Dermis lymphatic vessel endothelial cell (primary cell): ENCODE measurements around the gene NLRP6. TPM values are rescaled to one million over a fixed set of nuclear protein-coding genes. Genes with fewer than 3 reads are reported as not detected.

Experiments
- total RNA-seq: library from RNA; depleted of rRNA; stranded (reverse); fragments of >200 nt; gene quantifications from 2 replicates; pipeline ENCODE4 v1.2.1, GENCODE V29; 2014

NLRP6 gene
- not detected in 2 replicates for total RNA-seq

GRCh38 chr11:278001-278951 is at the start of gene NLRP6:
Gene NLRP6 (plus strand): TSS chr11:278407. CDS start chr11:278570, 163 bp downstream.

GRCh38 chr11:235997-236773 is 42.0 kb upstream of the NLRP6 start, which contains the start of gene SIRT3:
Gene SIRT3 (minus strand): TSS chr11:236342. CDS start chr11:236328, 14 bp downstream.

GRCh38 chr11:236774-237767 is 41.1 kb upstream of the NLRP6 start, which contains the start of gene PSMD13:
Gene PSMD13 (plus strand): TSS chr11:236976. CDS start chr11:237050, 74 bp downstream.

GRCh38 chr11:288478-289397 is 10.5 kb downstream of the NLRP6 start, which contains the start of gene PGGHG:
Gene PGGHG (plus strand): TSS chr11:289126. CDS start chr11:289817, 691 bp downstream.

GRCh38 chr11:299081-299891 is 21.1 kb downstream of the NLRP6 start, which contains the start of gene IFITM5:
Gene IFITM5 (minus strand): TSS chr11:299526. CDS start chr11:299490, 36 bp downstream.

GRCh38 chr11:307766-308708 is 29.8 kb downstream of the NLRP6 start, which contains the start of gene IFITM2:
Gene IFITM2 (plus strand): TSS chr11:307816. CDS start chr11:308193, 377 bp downstream.

GRCh38 chr11:313787-314553 is 35.8 kb downstream of the NLRP6 start, which contains the start of gene IFITM1:
Gene IFITM1 (plus strand): TSS chr11:314040. CDS start chr11:314171, 131 bp downstream.

Other genes starting within 250 kb of the NLRP6 start
- not detected in 2 replicates for gene SCGB1C1, start 85.3 kb upstream of the NLRP6 start, total RNA-seq
- gene BET1L, start 71.0 kb upstream of the NLRP6 start, total RNA-seq = 11.1 and 15.3 TPM in 2 replicates
- gene RIC8A, start 70.7 kb upstream of the NLRP6 start, total RNA-seq = 102 and 143 TPM in 2 replicates
- gene SIRT3, start 42.1 kb upstream of the NLRP6 start, total RNA-seq = 9.2 TPM in 2 replicates
- 163 and 176 TPM in 2 replicates for gene PSMD13, start 41.4 kb upstream of the NLRP6 start, total RNA-seq
- 10.0 and 10.5 TPM in 2 replicates for gene PGGHG, start 10.7 kb downstream of the NLRP6 start, total RNA-seq
- not detected in 2 replicates for gene IFITM5, start 21.1 kb downstream of the NLRP6 start, total RNA-seq
- 29.4 and 39.2 TPM in 2 replicates for gene IFITM2, start 29.4 kb downstream of the NLRP6 start, total RNA-seq
- gene IFITM1, start 35.6 kb downstream of the NLRP6 start, total RNA-seq = 0.09 and 0.65 TPM in 2 replicates
- 33.5 and 44.5 TPM in 2 replicates for gene IFITM3, start 42.5 kb downstream of the NLRP6 start, total RNA-seq
- 0.09 and 1.4 TPM in 2 replicates for gene B4GALNT4, start 91.1 kb downstream of the NLRP6 start, total RNA-seq
- 0.11 and 0.26 TPM in 2 replicates for gene PKP3, start 115.8 kb downstream of the NLRP6 start, total RNA-seq
- 32.7 and 35.2 TPM in 2 replicates for gene SIGIRR, start 136.6 kb downstream of the NLRP6 start, total RNA-seq
- 0.69 and 0.76 TPM in 2 replicates for gene ANO9, start 163.6 kb downstream of the NLRP6 start, total RNA-seq
- gene PTDSS2, start 171.9 kb downstream of the NLRP6 start, total RNA-seq = 31.1 TPM in 2 replicates
- gene RNH1, start 228.8 kb downstream of the NLRP6 start, total RNA-seq = 187 and 237 TPM in 2 replicates